DMS53 treated with DMSO at 0.1 percent for 48 hours (cell line): Measurements from ENCODE around the gene EBF3.

Experiments
- DNase-seq: peaks from one replicate; lab custom pipeline; 2025; ENCODE audit not compliant: unreplicated experiment; lab: John Stamatoyannopoulos, UW

Gene EBF3

GRCh38 chr10:129839285-129840195 is 124.5 kb downstream of the EBF3 start:
- DNase-seq: no peak

- no peak for DNase-seq
Observed at GRCh38 chr10:129838794-129839193, 125.3 kb downstream of the EBF3 start.

- DNase-seq: no peak
Observed at GRCh38 chr10:129837909-129838582, 126.0 kb downstream of the EBF3 start.

- no peak for DNase-seq
Observed at GRCh38 chr10:129836253-129836652, 127.8 kb downstream of the EBF3 start.

- no peak for DNase-seq
Observed at GRCh38 chr10:129833994-129834739, 129.9 kb downstream of the EBF3 start.

GRCh38 chr10:129833468-129833950 is 130.6 kb downstream of the EBF3 start:
- no peak for DNase-seq

- DNase-seq: no peak
Observed at GRCh38 chr10:129832573-129833467, 131.3 kb downstream of the EBF3 start.

- DNase-seq: no peak
Observed at GRCh38 chr10:129831150-129831549, 132.9 kb downstream of the EBF3 start.

- no peak for DNase-seq
Observed at GRCh38 chr10:129825826-129826225, 138.2 kb downstream of the EBF3 start.

- no peak for DNase-seq
Observed at GRCh38 chr10:129825221-129825620, 138.9 kb downstream of the EBF3 start.

GRCh38 chr10:129820451-129820850 is 143.6 kb downstream of the EBF3 start:
- no peak for DNase-seq

GRCh38 chr10:129816656-129817045 is 147.4 kb downstream of the EBF3 start:
- no peak for DNase-seq

- no peak for DNase-seq
Observed at GRCh38 chr10:129815898-129816655, 148.0 kb downstream of the EBF3 start.

- no peak for DNase-seq
Observed at GRCh38 chr10:129814681-129815646, 149.1 kb downstream of the EBF3 start.

GRCh38 chr10:129812398-129812797 is 151.7 kb downstream of the EBF3 start:
- no peak for DNase-seq

GRCh38 chr10:129811208-129811607 is 152.9 kb downstream of the EBF3 start:
- DNase-seq: no peak

- DNase-seq: no peak
Observed at GRCh38 chr10:129809841-129810240, 154.2 kb downstream of the EBF3 start.

- DNase-seq: no peak
Observed at GRCh38 chr10:129809431-129809830, 154.6 kb downstream of the EBF3 start.
